IgD-negative memory B cell (primary cell): ENCODE data around the gene PML. TPM values are rescaled to one million over a fixed set of nuclear protein-coding genes. Genes with fewer than 3 reads are reported as not detected.
"Not testable (repeated sequence)": the region's sequence is repeated elsewhere in the genome, so short reads cannot be mapped to it uniquely, and the experiment has no call there.

Source experiments
- H3K27ac Mint-ChIP-seq, 3 donors: one replicate each; pipeline ENCODE4 v1.8.0; 2020 to 2022; ENCODE audit warnings: mild to moderate bottlenecking in 3 of 3, mixed read lengths in 3 of 3, moderate library complexity in 1 of 3
- H3K27me3 Mint-ChIP-seq: one replicate; pipeline ENCODE4 v1.8.0; 2021; ENCODE audit warnings: mixed read lengths
- H3K36me3 Mint-ChIP-seq: one replicate; pipeline ENCODE4 v1.8.0; 2020; ENCODE audit warnings: mild to moderate bottlenecking, mixed read lengths
- H3K4me1 Mint-ChIP-seq, 3 donors: one replicate each; pipeline ENCODE4 v1.8.0; 2020 to 2022; ENCODE audit warnings: mixed read lengths in 3 of 3, mild to moderate bottlenecking in 1 of 3
- H3K4me3 Mint-ChIP-seq, 4 donors: one replicate each; pipeline ENCODE4 v1.8.0; 2020 to 2022; ENCODE audit warnings: mild to moderate bottlenecking in 4 of 4, mixed read lengths in 4 of 4, moderate library complexity in 3 of 4
- H3K9me3 Mint-ChIP-seq, 3 donors: one replicate each; pipeline ENCODE4 v1.8.0; 2020 to 2021; ENCODE audit warnings: mixed read lengths in 3 of 3, mild to moderate bottlenecking in 1 of 3
- polyA plus RNA-seq: library from polyadenylated mRNA; unstranded; fragments of 300-500 nt; fragmentation: Illumina TruSeq; gene quantifications from one replicate; pipeline ENCODE4 v1.2.3, GENCODE V29; 2021

The PML gene
- polyA plus RNA-seq, 1 donor from 2014 or later, result 43.4 TPM

GRCh38 chr15:73969151-73969759, 25.3 kb upstream of the PML start:
- H3K4me1 Mint-ChIP-seq, result peaks cover 14 to 26% (median 17%) of the 10 kb centered on the region in 3 donors
- peaks cover 10% of the 10 kb centered on the region for H3K27me3 Mint-ChIP-seq
- H3K4me3 Mint-ChIP-seq, result no peak overlapping the region
- no peaks in the 10 kb centered on the region for H3K9me3 Mint-ChIP-seq
- H3K27ac Mint-ChIP-seq, result no peak overlapping the region
- H3K36me3 Mint-ChIP-seq, result no peaks in the 10 kb centered on the region

- H3K9me3 Mint-ChIP-seq, result no peaks in the 10 kb centered on the region
- peak overlapping the region in 2 of 4 donors; percentile 78 to 82 for H3K4me3 Mint-ChIP-seq
- H3K27me3 Mint-ChIP-seq, result peaks cover 18% of the 10 kb centered on the region
- no peaks in the 10 kb centered on the region for H3K36me3 Mint-ChIP-seq
- peaks cover 9 to 13% (median 10%) of the 10 kb centered on the region in 3 donors for H3K4me1 Mint-ChIP-seq
- peak overlapping the region in 1 of 3 donors; percentile 43 for H3K27ac Mint-ChIP-seq
These were observed 21.4 kb upstream of the PML start for GRCh38 chr15:73972984-73973682.

- H3K9me3 Mint-ChIP-seq, H3K36me3 Mint-ChIP-seq: not testable (repeated sequence)
- peaks cover 18% of the 10 kb centered on the region for H3K27me3 Mint-ChIP-seq
- peak overlapping the region in 1 of 3 donors; percentile 67 for H3K27ac Mint-ChIP-seq
- peak overlapping the region in 1 of 4 donors; percentile 9 for H3K4me3 Mint-ChIP-seq
- H3K4me1 Mint-ChIP-seq, result peaks cover 9 to 13% (median 10%) of the 10 kb centered on the region in 3 donors
These were observed 20.8 kb upstream of the PML start for GRCh38 chr15:73973683-73974200.

- Mint-ChIP-seq H3K27ac (peak overlapping the region in 1 of 3 donors; percentile 11), H3K4me1 (peaks cover 10 to 20% (median 14%) of the 10 kb centered on the region in 3 donors), H3K27me3 (peaks cover 15% of the 10 kb centered on the region)
- not testable (repeated sequence) for H3K4me3 Mint-ChIP-seq, H3K9me3 Mint-ChIP-seq, H3K36me3 Mint-ChIP-seq
These were observed 18.9 kb upstream of the PML start for GRCh38 chr15:73975440-73976125.

GRCh38 chr15:73978896-73979295, 15.6 kb upstream of the PML start:
- Mint-ChIP-seq H3K36me3 (no peaks in the 10 kb centered on the region), H3K9me3 (no peaks in the 10 kb centered on the region), H3K27me3 (peaks cover 12% of the 10 kb centered on the region), H3K4me3 (no peak overlapping the region), H3K4me1 (peaks cover 18 to 35% (median 21%) of the 10 kb centered on the region in 3 donors), H3K27ac (no peak overlapping the region)

GRCh38 chr15:73979636-73980035, 14.9 kb upstream of the PML start:
- peaks cover 12% of the 10 kb centered on the region for H3K27me3 Mint-ChIP-seq
- peak overlapping the region in 1 of 4 donors; percentile 43 for H3K4me3 Mint-ChIP-seq
- no peaks in the 10 kb centered on the region for H3K9me3 Mint-ChIP-seq
- no peaks in the 10 kb centered on the region for H3K36me3 Mint-ChIP-seq
- H3K4me1 Mint-ChIP-seq, result peaks cover 23 to 40% (median 26%) of the 10 kb centered on the region in 3 donors
- no peak overlapping the region for H3K27ac Mint-ChIP-seq

GRCh38 chr15:73981761-73982221, 12.7 kb upstream of the PML start:
- Mint-ChIP-seq H3K4me3 (peak overlapping the region in 3 of 4 donors; percentile 27 to 86 (median 86)), H3K9me3 (no peaks in the 10 kb centered on the region), H3K27me3 (no peaks in the 10 kb centered on the region), H3K4me1 (peaks cover 26 to 41% (median 31%) of the 10 kb centered on the region in 3 donors), H3K27ac (peak overlapping the region in 1 of 3 donors; percentile 27), H3K36me3 (peaks cover 2% of the 10 kb centered on the region)

GRCh38 chr15:73982222-73982962, 12.1 kb upstream of the PML start:
- peaks cover 26 to 41% (median 34%) of the 10 kb centered on the region in 3 donors for H3K4me1 Mint-ChIP-seq

GRCh38 chr15:73983211-73983727, 11.2 kb upstream of the PML start:
- peaks cover 26 to 49% (median 32%) of the 10 kb centered on the region in 3 donors for H3K4me1 Mint-ChIP-seq
- no peak overlapping the region for H3K4me3 Mint-ChIP-seq
- H3K27ac Mint-ChIP-seq, result no peak overlapping the region
- no peaks in the 10 kb centered on the region for H3K9me3 Mint-ChIP-seq
- H3K36me3 Mint-ChIP-seq, result peaks cover 2% of the 10 kb centered on the region
- H3K27me3 Mint-ChIP-seq, result no peaks in the 10 kb centered on the region

More at GRCh38 chr15:73982222-73982962, 12.1 kb upstream of the PML start:
- Mint-ChIP-seq H3K27me3 (no peaks in the 10 kb centered on the region), H3K4me3 (peak overlapping the region; percentile 27 to 86 (median 59)), H3K36me3 (peaks cover 2% of the 10 kb centered on the region), H3K27ac (peak overlapping the region in 1 of 3 donors; percentile 27), H3K9me3 (no peaks in the 10 kb centered on the region)

GRCh38 chr15:73983773-73984172, 10.7 kb upstream of the PML start:
- Mint-ChIP-seq H3K4me3 (peak overlapping the region in 1 of 4 donors; percentile 82), H3K27ac (peak overlapping the region in 1 of 3 donors; percentile 29), H3K27me3 (no peaks in the 10 kb centered on the region), H3K4me1 (peaks cover 26 to 50% (median 32%) of the 10 kb centered on the region in 3 donors), H3K36me3 (peaks cover 2% of the 10 kb centered on the region), H3K9me3 (no peaks in the 10 kb centered on the region)

GRCh38 chr15:73984208-73984979, 10.1 kb upstream of the PML start:
- Mint-ChIP-seq H3K4me3 (peak overlapping the region in 2 of 4 donors; percentile 65 to 82), H3K27ac (peak overlapping the region; percentile 29 to 60 (median 53)), H3K4me1 (peaks cover 26 to 46% (median 33%) of the 10 kb centered on the region in 3 donors), H3K9me3 (no peaks in the 10 kb centered on the region), H3K36me3 (peaks cover 2% of the 10 kb centered on the region), H3K27me3 (no peaks in the 10 kb centered on the region)

GRCh38 chr15:73985101-73985873, 9.2 kb upstream of the PML start:
- peak overlapping the region; percentile 53 to 60 (median 56) for H3K27ac Mint-ChIP-seq
- H3K4me3 Mint-ChIP-seq, result peak overlapping the region in 2 of 4 donors; percentile 14 to 76
- no peaks in the 10 kb centered on the region for H3K9me3 Mint-ChIP-seq
- peaks cover 2% of the 10 kb centered on the region for H3K36me3 Mint-ChIP-seq
- no peaks in the 10 kb centered on the region for H3K27me3 Mint-ChIP-seq
- peaks cover 26 to 43% (median 34%) of the 10 kb centered on the region in 3 donors for H3K4me1 Mint-ChIP-seq
